ENCODE data around the gene THRB. TPM values are rescaled to one million over a fixed set of nuclear protein-coding genes. Genes with fewer than 3 reads are reported as not detected.

The THRB gene
- total and polyA plus RNA-seq, 9 of the 15 experiments (the other 6 are each of a cell fraction or from before 2014, with no cell fraction given) = 1.7 to 14.9 (median 6.9) TPM

GRCh38 chr3:24405057-24405456 lies 89.6 kb downstream of the THRB start:
- CTCF ChIA-PET (ENCODE audit: low intra/inter-chr PET ratio) = no interaction called here
- Histone ChIP-seq H3K79me2 (ENCODE audit: control insufficient read depth, insufficient read depth, low read length) (no peaks in the 10 kb centered on the region), H3K9me3 (replicated peaks; ENCODE audit: control insufficient read depth, insufficient read depth, low read depth, low read length) (no peaks in the 10 kb centered on the region), H3K4me1 (replicated peaks in 1 of 2; ENCODE audit: control insufficient read depth in 2 of 2, insufficient read depth in 2 of 2, low read length in 2 of 2) (no peaks in the 10 kb centered on the region), H3K9me1 (ENCODE audit: control insufficient read depth, insufficient read depth, low read length) (no peaks in the 10 kb centered on the region), H3K36me3 (ENCODE audit: control insufficient read depth, insufficient read depth, low read length) (no peaks in the 10 kb centered on the region), H3K9ac (ENCODE audit: insufficient read depth in 1 of 2, low read depth in 2 of 2, low read length in 2 of 2) (no peak overlapping the region), H4K20me1 (replicated peaks; ENCODE audit: control insufficient read depth, insufficient read depth, low read length) (no peaks in the 10 kb centered on the region), H3K27ac (ENCODE audit: extremely low read depth, low read depth, low read length) (no peak overlapping the region), H3K4me2 (ENCODE audit: insufficient read depth, low read length) (no peak overlapping the region), H3K4me3 (no peak overlapping the region), H2AFZ (ENCODE audit: low read depth, low read length) (no peak overlapping the region), H3K27me3 (ENCODE audit: control insufficient read depth in 2 of 2, insufficient read depth in 2 of 2, low read length in 2 of 2) (no peaks in the 10 kb centered on the region)
- ATAC-seq = no peak
- FAIRE-seq = no peak
- DNase-seq (ENCODE audit: extremely low read depth in 1 of 4, low spot score in 3 of 4) = no peak
- 55% methylated on average over 4 of the region's 4 CpGs for WGBS (ENCODE audit: insufficient coverage, low coverage, missing lambda C conversion rate)
- POLR2A ChIA-PET = no interaction called here
- intact Hi-C loops (cut with micrococcal nuclease) = no loop called here
- in situ Hi-C loops (cut with MboI) = no loop called here
- no TSS peak for BruUV-seq (replicated peaks)
- TF ChIP-seq TEAD4 (IDR thresholded peaks at IDR 0.05; ENCODE audit: low read length) (no peak), TEAD4 (CRISPR knock-in tag; IDR thresholded peaks at IDR 0.05; ENCODE audit: borderline replicate concordance) (no peak), TCF7L2 (IDR thresholded peaks at IDR 0.05; ENCODE audit: low read depth, low read length) (no peak), FOXK1 (CRISPR knock-in tag; IDR thresholded peaks at IDR 0.05; ENCODE audit: borderline replicate concordance) (no peak), ZBTB40 (IDR thresholded peaks at IDR 0.05) (peak; percentile 71; the same call in 1 of the 2 replicates), ZBTB40 (CRISPR knock-in tag; IDR thresholded peaks at IDR 0.05) (peak; percentile 34; the same call in 1 of the 2 replicates), TRIM25 (IDR thresholded peaks at IDR 0.05; ENCODE audit: borderline replicate concordance) (no peak), POLR2H (tag; IDR thresholded peaks at IDR 0.05; ENCODE audit: low read depth) (no peak)

Measured in K562 (cell line).